GM18907 (cell line): Measurements from ENCODE around the gene CLEC2D.
"Not testable (repeated sequence)": the region's sequence is repeated elsewhere in the genome, so short reads cannot be mapped to it uniquely, and the experiment has no call there.

Experiments used
- ATAC-seq: cut with Tn5 transposase; IDR thresholded peaks from one replicate; pipeline ENCODE4 v1.9.1; 2021; ENCODE audit warnings: mild to moderate bottlenecking, moderate library complexity; ENCODE audit not compliant: unreplicated experiment

CLEC2D gene

DNA sequence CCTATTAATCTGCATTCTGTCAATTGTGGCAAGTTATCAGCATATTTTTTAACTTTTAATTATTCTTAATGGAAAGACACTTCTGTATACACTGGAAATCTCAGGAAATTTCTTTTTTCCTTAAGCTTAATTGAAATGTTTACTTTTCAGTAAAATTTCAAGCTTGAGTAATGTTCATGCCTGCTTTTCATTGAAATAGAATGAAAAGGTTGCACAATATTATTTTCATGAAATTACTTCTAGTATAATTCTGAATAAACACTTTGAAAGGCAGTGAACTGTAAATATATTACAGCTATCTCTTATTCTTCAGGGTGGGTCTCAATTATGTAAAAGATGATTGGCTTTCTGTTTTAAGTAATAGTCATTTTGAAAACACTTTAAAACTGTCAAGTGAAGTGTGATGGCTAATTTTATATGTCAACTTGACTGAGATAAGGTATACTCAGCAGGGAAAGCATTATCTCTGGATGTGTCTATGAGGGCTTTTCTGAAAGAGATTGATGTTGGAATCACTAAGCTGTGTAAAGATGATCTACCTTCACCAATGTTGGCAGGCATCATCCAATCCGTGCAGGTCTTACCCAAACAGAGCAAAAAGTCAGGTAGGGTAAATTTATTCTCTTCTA, 29.9 kb downstream of the CLEC2D start:
- no peak for ATAC-seq

DNA sequence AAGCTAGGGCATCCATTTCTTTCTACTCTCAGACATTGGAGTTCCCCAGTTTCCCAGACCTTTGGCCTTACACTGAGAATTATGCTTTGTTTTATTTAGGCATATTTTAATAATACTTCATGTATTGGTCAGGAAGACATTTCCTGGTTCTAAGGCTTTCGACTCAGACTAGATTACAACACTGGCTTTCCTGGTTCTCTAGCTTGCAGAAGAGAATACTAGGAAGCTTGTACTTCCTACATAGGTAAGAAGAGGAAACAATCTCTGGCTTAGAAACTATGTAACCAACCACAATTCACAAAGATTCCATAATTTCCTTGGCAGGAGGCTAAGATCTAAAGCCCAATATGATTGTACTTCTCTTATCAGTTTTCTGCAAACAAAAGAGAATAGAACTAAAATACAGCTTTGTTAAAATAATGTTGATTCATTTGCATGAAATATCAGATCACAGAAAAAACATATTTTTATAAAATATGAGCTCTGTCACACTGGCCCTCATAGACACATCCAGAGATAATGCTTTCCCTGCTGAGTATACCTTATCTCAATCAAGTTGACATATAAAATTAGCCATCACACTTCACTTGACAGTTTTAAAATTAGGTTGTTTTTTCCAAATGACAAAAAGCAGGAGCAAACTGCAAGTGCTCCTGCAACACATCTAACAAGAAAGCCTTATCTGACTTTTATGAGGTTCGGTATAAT, 30.5 kb downstream of the CLEC2D start:
- no peak for ATAC-seq

DNA sequence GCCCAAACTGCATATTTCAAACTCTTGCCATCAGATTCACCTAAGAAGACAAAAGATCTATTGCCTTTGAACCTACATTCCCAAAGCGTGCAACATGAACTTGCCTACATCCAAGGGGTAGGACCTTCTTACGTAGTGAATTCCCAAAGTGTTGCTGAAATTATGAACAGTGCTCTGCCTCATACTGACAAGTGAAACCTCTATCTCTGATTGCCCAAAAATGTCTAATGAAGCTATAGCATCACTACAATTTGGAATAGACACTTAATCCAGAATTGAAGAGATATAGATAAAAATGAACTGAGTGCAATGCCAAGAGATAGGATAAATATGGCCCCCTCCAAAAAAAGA, 31.1 kb downstream of the CLEC2D start:
- ATAC-seq: no peak

DNA sequence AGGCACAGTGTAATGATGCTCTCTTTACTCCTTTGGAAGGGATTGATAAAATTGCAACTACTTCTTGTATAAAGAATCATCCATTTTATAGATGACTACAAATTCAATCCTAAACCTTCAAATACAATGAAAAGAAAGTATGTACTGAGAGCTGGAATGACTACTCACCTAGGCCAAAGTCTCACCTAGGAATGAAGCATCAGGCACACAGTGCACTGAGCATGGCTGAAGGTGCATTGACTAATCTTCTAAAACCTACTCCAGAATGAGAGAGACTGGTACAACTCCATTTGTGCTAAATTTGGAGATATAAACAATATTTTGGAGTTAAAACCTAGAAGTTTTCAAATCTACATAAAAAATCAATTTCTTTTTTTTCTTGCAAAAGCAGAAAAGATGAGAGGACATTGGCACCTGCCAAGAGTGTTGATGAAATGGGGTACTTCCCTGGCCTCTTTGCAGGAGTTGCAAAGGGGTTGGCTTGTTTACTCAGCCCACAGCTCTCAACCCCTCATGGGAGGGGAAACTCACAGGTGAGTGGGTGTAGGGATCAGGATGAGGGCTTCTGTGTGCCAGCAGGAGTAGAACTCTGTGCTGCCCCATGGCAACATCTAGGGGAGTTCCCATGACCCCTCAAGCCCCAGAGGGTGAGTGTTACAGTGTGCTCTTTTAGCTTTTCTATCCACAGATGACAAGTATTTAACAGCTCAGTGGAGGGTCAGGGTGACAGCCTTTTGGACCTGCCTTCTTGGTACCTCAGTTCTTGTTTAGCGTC, 32.1 kb downstream of the CLEC2D start:
- ATAC-seq: peak; percentile 42

DNA sequence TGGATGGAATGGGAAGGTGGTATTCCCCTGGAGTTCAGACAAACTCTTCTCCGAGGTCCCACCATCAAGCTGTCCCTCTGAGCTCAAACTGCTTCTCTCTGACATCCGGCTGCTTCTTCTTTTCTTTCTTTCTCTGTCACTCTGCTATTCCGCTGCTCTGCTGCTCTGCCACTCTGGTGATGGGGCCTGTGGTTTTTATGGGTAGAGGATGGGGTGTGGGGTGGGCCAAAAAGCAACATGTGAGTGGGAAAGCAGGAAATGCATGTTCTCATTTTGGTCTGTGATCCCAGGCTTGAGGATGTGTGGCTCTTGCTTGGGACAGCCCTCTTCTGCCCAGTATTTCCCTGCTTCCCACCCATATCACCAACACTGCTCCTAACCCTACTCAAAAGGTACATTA, 32.7 kb downstream of the CLEC2D start:
- ATAC-seq: peak; percentile 41

DNA sequence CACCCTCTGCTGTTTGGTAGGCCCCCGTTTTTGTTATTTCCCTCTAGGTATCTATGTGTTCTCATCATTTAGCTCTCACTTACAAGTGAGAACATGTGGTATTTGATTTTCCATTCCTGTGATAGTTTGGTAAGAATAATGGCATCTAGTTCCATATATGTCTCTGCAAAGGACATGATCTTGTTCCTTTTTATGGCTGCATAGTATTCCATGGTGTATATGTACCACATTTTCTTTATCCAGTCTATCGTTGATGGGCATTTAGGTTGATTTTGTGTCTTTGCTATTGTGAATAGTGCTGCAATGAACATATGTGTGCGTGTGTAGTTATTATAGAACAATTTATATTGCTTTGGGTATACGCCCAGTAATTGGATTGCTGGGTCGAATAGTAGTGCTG, 35.0 kb downstream of the CLEC2D start:
- not testable (repeated sequence) for ATAC-seq

DNA sequence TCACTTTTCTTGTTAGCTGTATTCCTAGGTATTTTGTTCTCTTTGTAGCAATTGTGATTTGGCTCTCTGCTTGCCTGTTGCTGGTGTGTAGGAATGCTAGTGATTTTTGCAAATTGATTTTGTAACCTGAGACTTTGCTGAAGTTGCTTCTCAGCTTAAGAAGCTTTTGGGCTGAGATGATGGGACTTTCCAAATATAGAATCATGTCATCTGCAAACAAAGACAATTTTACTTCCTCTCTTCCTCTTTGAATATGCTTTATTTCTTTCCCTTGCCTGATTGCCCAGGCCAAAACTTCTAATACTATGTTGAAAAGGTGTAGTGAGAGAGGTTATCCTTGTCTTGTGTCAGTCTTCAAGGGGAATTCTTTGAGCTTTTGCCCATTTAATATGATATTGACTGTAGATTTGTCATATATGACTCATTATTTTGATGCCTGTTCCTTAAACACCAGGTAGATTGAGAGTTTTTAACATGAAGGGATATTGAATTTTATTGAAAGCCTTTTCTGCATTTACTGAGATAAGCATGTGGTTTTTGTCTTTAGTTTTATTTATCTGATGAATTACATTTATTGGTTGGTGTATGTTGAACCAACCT, 36.7 kb downstream of the CLEC2D start:
- ATAC-seq: no peak

DNA sequence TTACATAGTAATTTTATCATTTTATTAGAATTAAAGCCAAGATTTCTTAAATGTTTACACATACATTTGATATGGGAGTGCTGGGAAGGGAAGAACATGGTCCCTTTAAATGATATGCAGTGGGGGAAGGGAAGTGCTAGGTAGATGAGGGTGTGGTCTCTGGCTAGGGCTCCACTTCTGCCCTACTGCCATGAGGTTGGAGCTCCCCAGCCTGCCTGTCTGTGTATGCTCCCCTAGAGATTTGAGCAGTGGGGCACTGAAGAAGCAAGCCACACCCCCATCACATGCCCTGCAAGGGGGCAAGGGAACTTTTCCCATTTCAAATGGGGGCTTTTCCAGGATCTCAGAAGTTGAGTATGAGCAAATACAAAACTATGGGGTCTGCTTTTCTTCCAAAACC, 37.8 kb downstream of the CLEC2D start:
- no peak for ATAC-seq

DNA sequence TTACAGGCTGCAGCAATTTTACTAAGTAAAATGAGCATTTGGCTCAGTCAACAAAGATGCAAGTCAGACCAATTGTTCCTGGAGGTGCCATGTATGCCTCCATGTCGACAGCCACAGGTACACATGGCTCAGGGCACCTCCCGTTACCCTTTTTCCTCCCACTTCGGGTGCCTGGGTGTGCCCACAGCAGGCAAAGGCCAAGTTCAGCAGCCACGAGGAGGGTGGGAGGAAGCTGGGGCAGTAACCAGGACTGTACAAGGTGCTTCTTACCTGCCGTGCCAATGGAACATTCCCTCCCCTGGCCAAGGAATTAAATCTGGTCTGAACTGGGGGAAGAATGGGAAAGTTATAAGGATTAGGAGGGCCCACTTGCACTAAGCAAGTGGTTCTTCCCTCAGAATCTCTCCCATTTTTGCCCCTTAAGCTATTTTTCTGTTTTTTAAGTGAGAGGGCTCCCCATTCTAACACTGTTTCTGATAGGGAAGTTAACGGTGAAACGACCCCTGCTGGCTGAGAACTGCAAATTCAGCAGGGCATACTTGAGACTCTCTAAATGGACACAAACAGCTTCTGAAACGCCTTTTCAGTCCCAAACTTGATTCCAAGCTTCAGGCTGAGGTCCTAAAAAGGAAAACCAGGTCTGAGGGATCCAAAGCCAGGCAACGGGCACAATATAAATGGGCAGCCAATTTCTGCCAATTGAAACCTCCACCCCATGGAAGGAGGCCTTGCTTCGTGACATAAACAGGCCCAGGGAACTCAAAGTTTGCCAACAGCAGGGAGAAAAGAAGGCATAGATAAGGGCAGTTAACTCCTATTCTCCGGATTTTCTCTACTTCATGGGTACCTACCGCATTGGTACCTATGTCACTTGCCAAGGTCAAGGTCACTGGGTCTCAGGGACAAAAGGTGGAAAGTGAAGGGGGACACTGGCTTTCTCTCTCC, 38.6 kb downstream of the CLEC2D start:
- ATAC-seq: no peak

DNA sequence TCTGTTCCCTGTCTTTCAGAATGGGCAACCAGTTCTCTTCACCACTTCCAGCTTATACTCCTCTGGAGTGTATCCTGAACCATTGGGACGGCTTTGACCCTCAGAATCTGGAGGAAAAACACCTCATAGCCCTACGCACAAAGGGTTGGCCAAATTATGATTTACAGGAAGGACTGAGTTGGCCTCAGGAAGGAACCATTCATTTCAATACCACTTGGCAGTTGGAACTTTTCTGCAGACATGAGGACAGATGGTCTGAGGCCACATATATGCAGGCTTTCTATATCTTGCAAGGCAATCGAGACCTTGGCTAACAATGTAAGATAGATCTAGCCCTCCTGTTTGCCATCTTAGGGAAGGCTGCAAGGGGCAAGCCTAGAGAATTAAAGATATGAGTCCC, 39.3 kb downstream of the CLEC2D start:
- ATAC-seq: no peak

DNA sequence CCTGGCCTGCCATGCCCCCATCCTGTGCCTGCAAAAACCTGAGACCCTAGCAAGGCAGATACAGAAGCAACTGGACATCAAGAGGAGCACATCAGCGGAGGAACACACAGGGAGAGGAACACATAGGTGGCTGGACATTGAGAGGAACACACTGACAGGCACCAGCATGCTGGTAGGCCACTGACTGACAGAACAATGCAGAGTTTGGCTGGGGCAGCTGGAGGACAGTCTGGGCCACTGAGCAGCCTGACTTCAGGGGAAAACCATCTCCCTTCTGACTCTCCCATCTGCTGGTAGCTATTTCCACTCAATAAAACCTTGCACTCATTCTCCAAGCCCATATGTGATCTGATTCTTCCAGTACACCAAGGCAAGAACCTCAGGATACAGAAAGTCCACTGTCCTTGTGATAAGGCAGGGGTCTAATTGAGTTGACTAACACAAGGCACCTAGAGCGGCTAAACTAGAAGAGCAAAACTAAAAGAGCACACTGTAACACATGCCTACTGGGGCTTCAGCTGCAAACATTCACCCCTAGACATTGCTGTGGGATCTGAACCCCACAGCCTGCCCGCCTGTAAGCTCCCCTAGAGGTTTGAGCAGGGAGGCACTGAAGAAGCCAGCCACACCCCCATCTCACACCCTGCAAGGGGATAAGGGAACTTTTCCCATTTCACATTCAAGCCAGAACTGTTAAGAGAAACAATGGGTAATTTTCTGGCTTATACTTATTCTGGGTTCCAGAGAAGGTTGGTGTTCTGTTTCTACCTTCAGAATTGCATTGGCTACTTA, 41.3 kb downstream of the CLEC2D start:
- ATAC-seq: no peak

DNA sequence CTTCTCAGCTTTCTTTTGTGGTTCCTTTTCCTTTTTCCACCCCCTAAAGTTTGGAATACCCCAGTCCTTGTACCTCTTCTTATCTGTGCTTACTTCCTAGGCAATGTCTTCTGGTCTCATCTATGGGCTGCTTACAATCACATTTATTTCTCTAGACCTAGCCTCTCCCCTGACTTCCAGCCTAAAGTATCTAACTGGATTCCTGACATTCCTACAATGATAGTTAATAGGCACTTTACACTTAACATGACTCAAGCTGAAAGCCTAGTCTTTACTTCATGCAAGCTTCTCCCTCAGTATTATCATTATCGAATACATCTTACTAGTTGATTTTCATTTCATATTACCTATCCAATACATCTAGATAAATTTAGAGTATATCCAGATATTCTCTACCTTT, 42.2 kb downstream of the CLEC2D start:
- ATAC-seq: no peak

DNA sequence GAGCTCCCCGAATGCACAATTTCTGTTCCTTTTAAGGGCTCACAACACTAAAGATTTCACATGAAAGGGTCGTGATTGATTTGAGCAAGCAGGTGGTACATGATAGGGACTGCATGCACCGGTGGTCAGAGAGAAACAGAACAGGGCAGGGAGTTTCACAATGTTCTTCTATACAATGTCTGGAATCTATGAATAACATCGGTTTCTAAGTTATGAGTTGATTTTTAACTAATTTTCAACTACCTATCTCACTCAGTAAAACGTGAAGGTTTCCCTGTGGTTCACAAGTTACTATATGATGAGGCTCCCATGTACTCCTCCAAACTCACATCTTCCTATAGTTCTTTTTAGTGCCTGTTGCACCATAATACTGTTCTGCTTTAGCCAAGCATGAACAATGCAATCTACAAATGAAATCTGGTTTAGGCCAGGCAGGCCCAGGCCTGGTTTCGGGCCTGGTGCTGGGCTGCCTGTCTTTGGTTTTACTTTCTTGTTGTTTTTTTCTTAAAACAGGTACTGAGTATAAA, 43.6 kb downstream of the CLEC2D start:
- peak; percentile 82 for ATAC-seq

DNA sequence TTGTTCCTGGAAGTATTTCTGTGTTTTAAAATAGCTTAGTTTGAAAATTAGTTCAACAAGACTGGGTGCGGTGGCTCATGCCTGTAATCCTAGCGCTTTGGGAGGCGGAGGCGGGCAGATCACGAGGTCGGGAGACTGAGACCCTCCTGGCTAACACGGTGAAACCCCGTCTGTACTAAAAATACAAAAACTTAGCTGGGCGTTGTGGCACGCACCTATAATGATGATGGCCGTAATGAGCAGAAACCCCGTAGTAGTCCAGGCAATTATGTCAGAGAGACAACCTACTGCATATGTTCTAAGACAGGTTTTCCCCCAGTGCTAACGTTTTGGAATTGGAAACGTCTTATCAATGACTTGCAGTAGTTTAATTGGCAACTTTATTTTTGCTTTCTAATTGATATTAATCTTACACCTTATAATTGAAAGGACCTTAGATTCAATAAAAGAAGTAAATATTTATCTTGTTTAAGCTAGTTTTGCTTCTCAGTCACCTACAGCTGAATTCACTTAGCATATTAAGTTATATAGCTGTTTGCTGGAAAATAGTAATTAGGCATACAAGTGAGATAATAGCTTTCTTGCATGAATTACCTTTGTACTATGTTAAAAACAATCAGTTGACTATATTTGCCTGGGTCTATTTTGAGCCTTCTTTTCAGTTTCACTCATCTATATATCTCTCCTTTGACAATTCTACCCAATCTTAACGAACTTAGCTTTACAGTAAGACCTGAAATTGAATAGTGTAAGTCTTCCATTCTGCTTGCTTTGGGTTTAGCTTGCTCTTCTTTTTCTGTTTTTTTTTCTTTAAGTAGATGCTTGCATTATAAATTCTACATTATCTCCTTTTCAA, 47.8 kb downstream of the CLEC2D start:
- ATAC-seq: no peak

DNA sequence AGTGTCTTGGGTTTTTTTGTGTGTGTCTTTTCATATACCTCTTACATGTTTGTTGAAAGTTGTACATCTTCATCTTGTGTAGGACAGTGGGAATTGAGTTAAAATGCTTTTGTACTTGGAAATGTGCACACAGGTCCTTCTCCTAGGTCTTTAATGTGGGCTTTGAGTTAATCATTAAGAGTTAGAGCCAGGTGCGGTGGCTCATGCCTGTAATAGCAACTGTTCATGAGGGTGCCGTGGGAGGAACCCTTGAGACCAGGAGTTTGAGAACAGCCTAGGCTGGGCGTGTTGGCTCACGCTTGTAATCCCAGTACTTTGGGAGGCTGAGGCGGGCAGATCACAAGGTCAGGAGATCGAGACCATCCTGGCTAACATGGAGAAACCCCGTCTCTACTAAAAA, 49.5 kb downstream of the CLEC2D start:
- peak; percentile 48 for ATAC-seq

DNA sequence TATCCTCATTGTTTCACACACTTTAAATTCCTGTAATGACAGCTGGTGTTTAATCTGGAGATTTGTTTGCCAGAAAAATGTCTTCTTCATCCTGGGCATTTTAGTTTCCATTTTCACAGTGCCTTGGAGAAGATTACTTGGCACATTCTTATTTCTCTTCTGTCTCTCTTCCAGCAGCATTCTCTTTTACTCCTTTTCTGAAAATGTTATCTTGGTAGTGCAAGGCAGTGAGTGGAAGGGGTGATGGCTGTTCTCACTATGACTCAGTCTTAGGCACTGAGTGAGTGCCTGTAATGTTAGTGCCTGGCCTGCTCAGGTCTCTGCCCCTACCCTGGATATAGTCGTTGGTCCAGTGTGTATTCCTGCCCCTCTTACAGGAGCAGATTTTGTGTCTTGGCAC, 50.3 kb downstream of the CLEC2D start:
- ATAC-seq: no peak

DNA sequence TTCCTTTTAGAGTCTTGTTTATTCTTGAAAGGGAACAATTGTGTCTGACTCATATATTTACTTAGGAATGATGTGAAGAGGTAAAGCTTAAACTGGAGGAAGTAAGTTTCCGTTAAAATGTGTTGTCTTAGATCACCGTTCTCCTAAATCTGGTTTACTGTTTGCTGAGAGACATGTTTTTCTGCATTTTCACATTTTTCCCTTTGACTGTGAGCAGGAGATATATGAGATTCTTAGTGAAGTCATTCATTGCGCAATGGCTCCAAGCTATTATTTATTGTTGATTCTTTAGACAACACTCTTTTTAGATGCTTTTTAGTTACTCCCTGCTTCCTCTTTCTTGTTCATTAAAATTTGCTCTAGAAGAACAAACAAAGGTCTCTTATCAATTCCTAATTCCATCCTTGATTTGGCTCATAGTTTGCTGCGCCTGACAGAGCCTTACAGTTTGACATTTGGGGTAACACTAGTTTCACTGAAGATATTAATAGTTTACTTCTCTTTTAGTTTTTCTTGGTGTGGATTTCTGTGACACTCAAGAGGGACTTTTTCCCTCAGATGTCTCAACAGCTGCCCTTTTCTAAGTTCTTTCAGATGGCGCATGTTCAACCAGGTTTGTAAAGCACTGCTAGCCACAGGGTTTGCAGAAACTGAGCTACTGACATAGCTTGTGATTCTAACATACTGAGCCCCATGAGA, 52.0 kb downstream of the CLEC2D start:
- peak; percentile 65 for ATAC-seq

DNA sequence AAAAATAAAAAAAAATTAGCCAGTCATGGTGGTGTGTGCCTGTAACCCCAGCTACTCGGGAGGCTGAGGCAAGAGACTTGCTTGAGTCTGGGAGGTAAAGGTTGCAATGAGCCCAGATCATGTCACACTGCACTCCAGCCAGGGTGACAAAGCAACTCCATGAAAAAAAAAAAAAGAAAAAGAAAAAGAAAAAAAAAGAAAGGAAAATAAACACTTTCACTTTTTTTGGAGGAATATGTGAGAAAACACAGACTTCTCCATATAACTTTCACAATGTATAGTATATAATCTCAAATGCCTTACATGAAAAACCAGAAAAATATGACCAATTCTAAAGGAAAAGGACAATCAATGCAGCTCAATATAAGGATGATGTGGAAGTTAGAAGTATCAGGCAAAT, 54.5 kb downstream of the CLEC2D start:
- no peak for ATAC-seq
